ENCODE data around the gene CMSS1.

- TF ChIP-seq POLR2A (IDR thresholded peaks at IDR 0.05) (no peak), CTCF (IDR thresholded peaks at IDR 0.05) (no peak)
Observed at GRCh38 chr3:99980606-99981005, 162.9 kb downstream of the CMSS1 start.

All from heart left ventricle (tissue), 13 donors.